ENCODE data around the gene PRDX2. TPM values are rescaled to one million over a fixed set of nuclear protein-coding genes. Genes with fewer than 3 reads are reported as not detected.

Gene PRDX2
- total and polyA plus RNA-seq, 10 of the 15 experiments (the other 5 are each of a cell fraction or from before 2014, with no cell fraction given) = 93.0 to 812 (median 344) TPM

DNA sequence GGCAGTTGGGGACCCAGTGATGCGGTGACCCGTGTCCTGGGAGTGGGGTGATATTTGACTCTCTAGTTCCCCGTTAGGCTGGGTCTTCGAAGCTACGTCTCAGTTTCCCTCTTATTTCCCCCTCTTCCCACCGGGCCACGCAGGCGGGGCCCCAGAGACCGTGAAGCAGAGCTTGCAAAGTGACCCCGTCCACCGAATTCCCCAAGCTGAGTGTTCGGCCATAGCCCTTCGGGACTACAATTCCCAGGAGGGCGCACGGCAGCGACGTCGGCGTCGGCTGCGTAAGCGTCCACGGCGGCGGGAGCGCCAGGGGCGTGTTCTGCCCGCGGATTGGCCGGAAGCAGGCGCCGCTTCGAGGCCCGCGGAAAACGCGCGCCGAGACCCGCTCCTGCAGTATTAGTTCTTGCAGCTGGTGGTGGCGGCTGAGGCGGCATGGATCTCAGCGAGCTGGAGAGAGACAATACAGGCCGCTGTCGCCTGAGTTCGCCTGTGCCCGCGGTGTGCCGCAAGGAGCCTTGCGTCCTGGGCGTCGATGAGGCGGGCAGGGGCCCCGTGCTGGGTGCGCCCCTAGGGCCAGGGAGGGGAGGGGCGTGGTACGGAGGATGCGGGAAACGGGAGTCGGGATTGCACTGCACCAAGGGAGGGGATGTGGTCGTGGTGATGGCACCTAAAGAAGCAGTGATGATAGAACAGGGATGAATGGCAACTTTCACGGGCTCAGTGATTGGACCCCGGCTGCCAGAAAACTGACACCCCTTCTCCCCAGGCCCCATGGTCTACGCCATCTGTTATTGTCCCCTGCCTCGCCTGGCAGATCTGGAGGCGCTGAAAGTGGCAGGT, 4.9 kb upstream of the PRDX2 start, which contains the start of gene RNASEH2A (continued):
- TF ChIP-seq POU2F2 (IDR thresholded peaks at IDR 0.05; ENCODE audit: borderline replicate concordance, low read depth, low read length) = peak; percentile 24; the same call in 1 of the 3 replicates
- TF ChIP-seq, protein P1, sequence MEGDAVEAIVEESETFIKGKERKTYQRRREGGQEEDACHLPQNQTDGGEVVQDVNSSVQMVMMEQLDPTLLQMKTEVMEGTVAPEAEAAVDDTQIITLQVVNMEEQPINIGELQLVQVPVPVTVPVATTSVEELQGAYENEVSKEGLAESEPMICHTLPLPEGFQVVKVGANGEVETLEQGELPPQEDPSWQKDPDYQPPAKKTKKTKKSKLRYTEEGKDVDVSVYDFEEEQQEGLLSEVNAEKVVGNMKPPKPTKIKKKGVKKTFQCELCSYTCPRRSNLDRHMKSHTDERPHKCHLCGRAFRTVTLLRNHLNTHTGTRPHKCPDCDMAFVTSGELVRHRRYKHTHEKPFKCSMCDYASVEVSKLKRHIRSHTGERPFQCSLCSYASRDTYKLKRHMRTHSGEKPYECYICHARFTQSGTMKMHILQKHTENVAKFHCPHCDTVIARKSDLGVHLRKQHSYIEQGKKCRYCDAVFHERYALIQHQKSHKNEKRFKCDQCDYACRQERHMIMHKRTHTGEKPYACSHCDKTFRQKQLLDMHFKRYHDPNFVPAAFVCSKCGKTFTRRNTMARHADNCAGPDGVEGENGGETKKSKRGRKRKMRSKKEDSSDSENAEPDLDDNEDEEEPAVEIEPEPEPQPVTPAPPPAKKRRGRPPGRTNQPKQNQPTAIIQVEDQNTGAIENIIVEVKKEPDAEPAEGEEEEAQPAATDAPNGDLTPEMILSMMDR (IDR thresholded peaks at IDR 0.05 in 2 of 3, conservative IDR thresholded peaks at IDR 0.05 in 1 of 3; ENCODE audit: control insufficient read depth in 2 of 3, extremely low read depth in 1 of 3, insufficient read depth in 1 of 3, low read depth in 3 of 3, low read length in 3 of 3) = no peak
- TF ChIP-seq NRF1 (conservative IDR thresholded peaks at IDR 0.05; ENCODE audit: low read depth, low read length) = no peak
- TF ChIP-seq TCF7 (IDR thresholded peaks at IDR 0.05; ENCODE audit: borderline replicate concordance) = no peak
- no peak for TF ChIP-seq FOS (IDR thresholded peaks at IDR 0.05; ENCODE audit: borderline replicate concordance, extremely low read depth, insufficient read length)
- TF ChIP-seq LARP7 (IDR thresholded peaks at IDR 0.05) = peak; percentile 77
- TF ChIP-seq TARDBP (IDR thresholded peaks at IDR 0.05; ENCODE audit: borderline replicate concordance) = peak; percentile 49; the same call in 1 of the 2 replicates
- TF ChIP-seq HCFC1 (IDR thresholded peaks at IDR 0.05; ENCODE audit: low read length) = peak; percentile 96
- TF ChIP-seq ESRRA (IDR thresholded peaks at IDR 0.05; ENCODE audit: low read length) = no peak
- peak; percentile 96 for TF ChIP-seq YY1 (IDR thresholded peaks at IDR 0.05; ENCODE audit: low read depth, low read length)
- TF ChIP-seq YBX1 (IDR thresholded peaks at IDR 0.05) = no peak
- 0 out of 2 replicates have a peak, but pooled peaks have one; percentile 77 for TF ChIP-seq ZNF207 (IDR thresholded peaks at IDR 0.05; ENCODE audit: borderline replicate concordance)
- no peak for TF ChIP-seq TCF12 (IDR thresholded peaks at IDR 0.05; ENCODE audit: low read depth, low read length)
- no peak for TF ChIP-seq CHD1 (IDR thresholded peaks at IDR 0.05; ENCODE audit: low read depth, low read length)
- TF ChIP-seq, protein P2, sequence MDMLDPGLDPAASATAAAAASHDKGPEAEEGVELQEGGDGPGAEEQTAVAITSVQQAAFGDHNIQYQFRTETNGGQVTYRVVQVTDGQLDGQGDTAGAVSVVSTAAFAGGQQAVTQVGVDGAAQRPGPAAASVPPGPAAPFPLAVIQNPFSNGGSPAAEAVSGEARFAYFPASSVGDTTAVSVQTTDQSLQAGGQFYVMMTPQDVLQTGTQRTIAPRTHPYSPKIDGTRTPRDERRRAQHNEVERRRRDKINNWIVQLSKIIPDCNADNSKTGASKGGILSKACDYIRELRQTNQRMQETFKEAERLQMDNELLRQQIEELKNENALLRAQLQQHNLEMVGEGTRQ (IDR thresholded peaks at IDR 0.05; ENCODE audit: borderline replicate concordance, low read depth, low read length) = no peak
- TF ChIP-seq GATAD2B (conservative IDR thresholded peaks at IDR 0.05; ENCODE audit: low read depth) = no peak; the same call in 1 of the 2 replicates
- TF ChIP-seq, protein P3, sequence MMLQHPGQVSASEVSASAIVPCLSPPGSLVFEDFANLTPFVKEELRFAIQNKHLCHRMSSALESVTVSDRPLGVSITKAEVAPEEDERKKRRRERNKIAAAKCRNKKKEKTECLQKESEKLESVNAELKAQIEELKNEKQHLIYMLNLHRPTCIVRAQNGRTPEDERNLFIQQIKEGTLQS (IDR thresholded peaks at IDR 0.05; ENCODE audit: borderline replicate concordance, extremely low read depth, low read depth, low read length) = no peak
- TF ChIP-seq POLR2AphosphoS2 (IDR thresholded peaks at IDR 0.05; ENCODE audit: low read depth, low read length) = no peak
- TF ChIP-seq EP300 (IDR thresholded peaks at IDR 0.05; ENCODE audit: borderline replicate concordance in 1 of 2, control insufficient read depth in 1 of 2, low read depth in 2 of 2, low read length in 2 of 2) = no peak
- no peak for TF ChIP-seq JUNB (IDR thresholded peaks at IDR 0.05)
- TF ChIP-seq, protein P4, sequence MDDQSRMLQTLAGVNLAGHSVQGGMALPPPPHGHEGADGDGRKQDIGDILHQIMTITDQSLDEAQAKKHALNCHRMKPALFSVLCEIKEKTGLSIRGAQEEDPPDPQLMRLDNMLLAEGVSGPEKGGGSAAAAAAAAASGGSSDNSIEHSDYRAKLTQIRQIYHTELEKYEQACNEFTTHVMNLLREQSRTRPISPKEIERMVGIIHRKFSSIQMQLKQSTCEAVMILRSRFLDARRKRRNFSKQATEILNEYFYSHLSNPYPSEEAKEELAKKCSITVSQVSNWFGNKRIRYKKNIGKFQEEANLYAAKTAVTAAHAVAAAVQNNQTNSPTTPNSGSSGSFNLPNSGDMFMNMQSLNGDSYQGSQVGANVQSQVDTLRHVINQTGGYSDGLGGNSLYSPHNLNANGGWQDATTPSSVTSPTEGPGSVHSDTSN (IDR thresholded peaks at IDR 0.05; ENCODE audit: insufficient replicate concordance, low read depth, low read length) = no peak
- TF ChIP-seq MEF2A (IDR thresholded peaks at IDR 0.05; ENCODE audit: insufficient read depth, low read depth, low read length) = no peak
- TF ChIP-seq SIX5 (IDR thresholded peaks at IDR 0.05; ENCODE audit: low read depth, low read length, severe bottlenecking) = peak; percentile 95
- no peak for TF ChIP-seq NBN (IDR thresholded peaks at IDR 0.05)

All from GM12878 (cell line).